Measurements from ENCODE around the gene PARP12. TPM values are rescaled to one million over a fixed set of nuclear protein-coding genes. Genes with fewer than 3 reads are reported as not detected.
A peak's percentile ranks its signal among the peaks of the same experiment; 100 is the strongest.

PARP12 gene
- total and polyA plus RNA-seq, 2 of the 13 experiments (the other 11 are each of a cell fraction or from before 2014, with no cell fraction given), result 15.5 to 35.2 TPM

DNA sequence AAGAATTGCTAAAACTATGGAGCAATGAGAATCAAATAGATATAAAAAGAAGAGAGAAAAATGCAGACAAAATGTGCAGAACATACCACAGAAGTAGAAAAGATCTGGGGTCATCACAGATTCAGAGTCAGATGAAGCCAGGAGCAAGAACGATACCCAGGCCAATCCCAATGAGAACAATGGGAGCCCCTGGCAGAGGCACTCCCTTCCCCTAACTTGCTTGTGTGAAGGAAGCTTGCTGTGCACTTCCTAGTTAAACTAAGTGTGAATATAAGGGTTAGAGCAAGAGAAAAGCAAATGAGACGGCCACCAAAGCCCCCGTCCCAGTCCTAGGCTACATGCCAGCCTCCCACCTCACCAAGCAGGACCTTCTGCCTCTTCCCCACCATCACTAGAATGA lies 12.7 kb downstream of the PARP12 start:
- DNase-seq (ENCODE audit: low spot score) (no peak), ATAC-seq (no peak), FAIRE-seq (no peak)
- intact Hi-C loops (cut with micrococcal nuclease; ENCODE audit: unreplicated experiment), result no loop called here
- TF ChIP-seq ZNF747 (CRISPR knock-in tag; IDR thresholded peaks at IDR 0.05; ENCODE audit: borderline replicate concordance) (no peak), NFIB (CRISPR knock-in tag; IDR thresholded peaks at IDR 0.05; ENCODE audit: borderline replicate concordance) (no peak), ZNF792 (CRISPR knock-in tag; IDR thresholded peaks at IDR 0.05) (no peak), SP140L (CRISPR knock-in tag; IDR thresholded peaks at IDR 0.05; ENCODE audit: borderline replicate concordance) (no peak), FOSL1 (CRISPR knock-in tag; IDR thresholded peaks at IDR 0.05; ENCODE audit: borderline replicate concordance) (no peak), ZFP62 (CRISPR knock-in tag; IDR thresholded peaks at IDR 0.05) (no peak), DMAP1 (CRISPR knock-in tag; IDR thresholded peaks at IDR 0.05) (no peak), TARDBP (CRISPR knock-in tag; IDR thresholded peaks at IDR 0.05) (no peak)
- Histone ChIP-seq H3K36me3 (replicated peaks in 1 of 2; ENCODE audit: control insufficient read depth in 1 of 2, insufficient read depth in 2 of 2, low read length in 2 of 2) (peaks cover 0 to 2% of the 10 kb centered on the region in 2 experiments; a peak in 3 of 5 replicates), H3K9ac (ENCODE audit: insufficient read depth, low read depth, low read length) (no peak overlapping the region), H3K4me2 (ENCODE audit: low read depth, low read length) (peak overlapping the region; percentile 64; the same call in 1 of the 2 replicates), H3K4me3 (replicated peaks in 1 of 3; ENCODE audit: insufficient read depth in 1 of 3, low read depth in 2 of 3, low read length in 3 of 3) (no peak overlapping the region), H4K20me1 (ENCODE audit: insufficient read depth, low read length) (no peaks in the 10 kb centered on the region), H3K79me2 (ENCODE audit: insufficient read depth, low read length) (peaks cover 5% of the 10 kb centered on the region), H3K27me3 (ENCODE audit: control insufficient read depth in 1 of 2, insufficient read depth in 2 of 2, low read length in 2 of 2) (no peaks in the 10 kb centered on the region), H3K4me1 (ENCODE audit: insufficient read depth, low read length) (peaks cover 57% of the 10 kb centered on the region), H3K9me3 (ENCODE audit: low read length) (no peaks in the 10 kb centered on the region), H2AFZ (ENCODE audit: low read length) (no peak overlapping the region), H3K27ac (ENCODE audit: extremely low read length, insufficient read depth, low read length) (peak overlapping the region; percentile 76)
- ChIA-PET POLR2A (interaction anchor here (1.4 to 2.0 kb wide), 4 partner anchors 11 to 127 kb away, joined by 5 to 14 read pairs (median 6); partner anchors contain the start of genes KDM7A and PARP12), CTCF (ENCODE audit: low intra/inter-chr PET ratio, low total read pairs) (no interaction called here)
- in situ Hi-C loops (cut with HindIII; ENCODE audit: extremely low pct_ligation_motif_present, low pct_unique_long_range_greater_than_20kb), result no loop called here
- WGBS (ENCODE audit: low lambda C conversion rate), result 96% methylated on average over 3 of the region's 3 CpGs
- BruUV-seq (replicated peaks), result no TSS peak

DNA sequence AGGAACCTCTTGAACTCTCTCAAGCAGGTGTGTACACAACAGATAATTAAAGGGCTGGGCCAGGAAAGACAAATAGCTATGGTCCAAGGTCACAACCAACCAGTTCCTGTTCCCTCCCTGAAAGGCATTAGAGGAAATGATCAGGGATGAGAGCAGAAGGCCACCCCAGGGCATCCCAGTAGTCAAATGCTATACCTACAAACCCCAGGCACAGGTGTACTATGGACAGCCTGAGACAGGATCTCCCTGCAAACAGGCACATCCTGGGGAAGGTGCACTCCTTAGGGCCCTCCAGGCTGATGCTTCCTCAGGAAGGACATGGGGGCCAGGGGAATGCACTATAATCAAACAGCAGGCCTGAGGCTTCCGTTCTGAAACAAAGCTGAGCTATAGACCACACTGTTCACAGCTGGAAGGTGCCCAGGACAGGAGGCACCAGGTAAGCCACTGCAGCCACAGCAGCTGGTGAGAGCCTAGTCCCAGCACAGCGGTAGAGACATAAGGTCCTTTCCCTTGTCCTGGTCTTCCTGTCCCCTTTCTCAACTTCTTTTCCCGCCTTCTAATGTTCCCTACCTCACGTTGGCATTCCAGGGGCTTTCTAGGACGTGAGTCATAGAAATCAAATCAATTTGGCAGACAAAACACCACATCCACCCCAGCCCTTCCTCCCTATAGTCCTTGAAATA lies 13.3 kb downstream of the PARP12 start:
- no peaks in the 10 kb centered on the region for H3K27me3 ChIP-seq (ENCODE audit: control insufficient read depth in 1 of 2, insufficient read depth in 2 of 2, low read length in 2 of 2)
- ATAC-seq, result peak; percentile 96
- H3K36me3 ChIP-seq (replicated peaks in 1 of 2; ENCODE audit: control insufficient read depth in 1 of 2, insufficient read depth in 2 of 2, low read length in 2 of 2), result peaks cover 2 to 3% of the 10 kb centered on the region in 2 experiments; a peak in 3 of 5 replicates
- H3K4me3 ChIP-seq (replicated peaks in 1 of 3; ENCODE audit: insufficient read depth in 1 of 3, low read depth in 2 of 3, low read length in 3 of 3), result peak overlapping the region in 1 of 3 experiments; percentile 41; a peak in 2 of 6 replicates
- in situ Hi-C loops (cut with HindIII; ENCODE audit: extremely low pct_ligation_motif_present, low pct_unique_long_range_greater_than_20kb) (no loop called here), intact Hi-C loops (cut with micrococcal nuclease; ENCODE audit: unreplicated experiment) (no loop called here)
- WGBS (ENCODE audit: low lambda C conversion rate), result 52% methylated on average over 4 of the region's 5 CpGs
- H3K9ac ChIP-seq (ENCODE audit: insufficient read depth, low read depth, low read length), result peak overlapping the region; percentile 31
- H3K4me1 ChIP-seq (ENCODE audit: insufficient read depth, low read length), result peaks cover 63% of the 10 kb centered on the region
- no TSS peak for BruUV-seq (replicated peaks)
- H3K27ac ChIP-seq (ENCODE audit: extremely low read length, insufficient read depth, low read length), result peak overlapping the region; percentile 76
- H4K20me1 ChIP-seq (ENCODE audit: insufficient read depth, low read length), result no peaks in the 10 kb centered on the region
- H2AFZ ChIP-seq (ENCODE audit: low read length), result no peak overlapping the region
- peaks cover 5% of the 10 kb centered on the region for H3K79me2 ChIP-seq (ENCODE audit: insufficient read depth, low read length)
- peak; percentile 96 for FAIRE-seq
- H3K9me3 ChIP-seq (ENCODE audit: low read length), result no peaks in the 10 kb centered on the region
- peak overlapping the region; percentile 64 for H3K4me2 ChIP-seq (ENCODE audit: low read depth, low read length)
- peak; percentile 98 for DNase-seq (ENCODE audit: low spot score)
- ChIA-PET POLR2A (interaction anchor here (0.6 to 2.0 kb wide), 8 partner anchors 8 to 427 kb away, joined by 3 to 14 read pairs (median 5); partner anchors contain the start of genes KDM7A and PARP12), CTCF (ENCODE audit: low intra/inter-chr PET ratio, low total read pairs) (no interaction called here)
- TF ChIP-seq, protein P1, sequence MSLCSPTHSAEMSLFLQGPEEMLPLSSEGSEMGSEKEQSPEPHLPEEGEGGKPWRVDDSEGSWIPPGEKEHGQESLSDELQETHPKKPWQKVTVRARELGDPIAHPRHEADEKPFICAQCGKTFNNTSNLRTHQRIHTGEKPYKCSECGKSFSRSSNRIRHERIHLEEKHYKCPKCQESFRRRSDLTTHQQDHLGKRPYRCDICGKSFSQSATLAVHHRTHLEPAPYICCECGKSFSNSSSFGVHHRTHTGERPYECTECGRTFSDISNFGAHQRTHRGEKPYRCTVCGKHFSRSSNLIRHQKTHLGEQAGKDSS (CRISPR knock-in tag; IDR thresholded peaks at IDR 0.05; ENCODE audit: borderline replicate concordance, low read depth), result peak; percentile 84; the same call in 1 of the 2 replicates
- TF ChIP-seq, protein P2, sequence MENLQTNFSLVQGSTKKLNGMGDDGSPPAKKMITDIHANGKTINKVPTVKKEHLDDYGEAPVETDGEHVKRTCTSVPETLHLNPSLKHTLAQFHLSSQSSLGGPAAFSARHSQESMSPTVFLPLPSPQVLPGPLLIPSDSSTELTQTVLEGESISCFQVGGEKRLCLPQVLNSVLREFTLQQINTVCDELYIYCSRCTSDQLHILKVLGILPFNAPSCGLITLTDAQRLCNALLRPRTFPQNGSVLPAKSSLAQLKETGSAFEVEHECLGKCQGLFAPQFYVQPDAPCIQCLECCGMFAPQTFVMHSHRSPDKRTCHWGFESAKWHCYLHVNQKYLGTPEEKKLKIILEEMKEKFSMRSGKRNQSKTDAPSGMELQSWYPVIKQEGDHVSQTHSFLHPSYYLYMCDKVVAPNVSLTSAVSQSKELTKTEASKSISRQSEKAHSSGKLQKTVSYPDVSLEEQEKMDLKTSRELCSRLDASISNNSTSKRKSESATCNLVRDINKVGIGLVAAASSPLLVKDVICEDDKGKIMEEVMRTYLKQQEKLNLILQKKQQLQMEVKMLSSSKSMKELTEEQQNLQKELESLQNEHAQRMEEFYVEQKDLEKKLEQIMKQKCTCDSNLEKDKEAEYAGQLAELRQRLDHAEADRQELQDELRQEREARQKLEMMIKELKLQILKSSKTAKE (CRISPR knock-in tag; IDR thresholded peaks at IDR 0.05; ENCODE audit: borderline replicate concordance), result peak; percentile 87
- TF ChIP-seq ZNF598 (CRISPR knock-in tag; IDR thresholded peaks at IDR 0.05; ENCODE audit: borderline replicate concordance) (peak; percentile 63; the same call in 1 of the 2 replicates), MIER3 (CRISPR knock-in tag; IDR thresholded peaks at IDR 0.05; ENCODE audit: borderline replicate concordance) (peak; percentile 87; the same call in 1 of the 2 replicates), HDAC1 (CRISPR knock-in tag; IDR thresholded peaks at IDR 0.05) (peak; percentile 87), ZC3H4 (CRISPR knock-in tag; IDR thresholded peaks at IDR 0.05; ENCODE audit: borderline replicate concordance) (no peak), MEIS1 (CRISPR knock-in tag; IDR thresholded peaks at IDR 0.05; ENCODE audit: borderline replicate concordance) (no peak; the same call in 1 of the 2 replicates), ZNF260 (CRISPR knock-in tag; IDR thresholded peaks at IDR 0.05; ENCODE audit: borderline replicate concordance, low read depth) (no peak)
